GM23338 (cell line): Measurements from ENCODE around the gene MYH15. TPM values are rescaled to one million over a fixed set of nuclear protein-coding genes. Genes with fewer than 3 reads are reported as not detected.

Experiments used
- ATAC-seq: fragments of 200-7000 bp; cut with Tn5 transposase; 3 replicates; pipeline ENCODE4 v1.9.1; 2020
- DNase-seq: peaks from one replicate; pipeline ENCODE4 v3.0.0-alpha.2; 2015; ENCODE audit warnings: low spot score
- H2AFZ ChIP-seq: fragments of 200-600 bp; sonication (generic); 2 replicates; pipeline ENCODE4 v1.8.0; 2016; ENCODE audit warnings: antibody characterized with exemption, mild to moderate bottlenecking, moderate library complexity
- H3F3A ChIP-seq: fragments of 200-600 bp; sonication (generic); replicated peaks from 2 replicates; pipeline ENCODE4 v1.8.0; 2017; ENCODE audit warnings: antibody characterized with exemption, mixed run types, low read depth
- H3K27ac ChIP-seq: fragments of 200-600 bp; sonication (generic); 2 replicates; pipeline ENCODE4 v1.6.1; 2016; ENCODE audit warnings: low read depth
- H3K27me3 ChIP-seq: fragments of 200-600 bp; sonication (generic); 2 replicates; pipeline ENCODE4 v1.8.0; 2016; ENCODE audit warnings: mild to moderate bottlenecking, mixed run types, moderate library complexity; ENCODE audit not compliant: insufficient read depth
- H3K36me3 ChIP-seq: fragments of 200-600 bp; sonication (generic); 2 replicates; pipeline ENCODE4 v1.8.0; 2016; ENCODE audit warnings: mild to moderate bottlenecking; ENCODE audit not compliant: insufficient read depth
- H3K4me1 ChIP-seq: fragments of 200-600 bp; sonication (generic); 2 replicates; pipeline ENCODE4 v1.8.0; 2016; ENCODE audit warnings: mild to moderate bottlenecking, moderate library complexity; ENCODE audit not compliant: insufficient read depth
- H3K4me2 ChIP-seq: fragments of 200-600 bp; sonication (generic); 2 replicates; pipeline ENCODE4 v1.7.1; 2017; ENCODE audit warnings: mixed run types
- H3K4me3 ChIP-seq: fragments of 200-600 bp; sonication (generic); 2 replicates; pipeline ENCODE4 v1.6.1; 2016; ENCODE audit warnings: mixed run types
- H3K79me2 ChIP-seq: fragments of 200-600 bp; sonication (generic); replicated peaks from 2 replicates; pipeline ENCODE4 v1.8.0; 2017; ENCODE audit warnings: mild to moderate bottlenecking; ENCODE audit not compliant: insufficient read depth
- H3K9me2 ChIP-seq: fragments of 200-600 bp; sonication (generic); 2 replicates; pipeline ENCODE4 v1.8.0; 2017; ENCODE audit not compliant: insufficient read depth
- H4K20me1 ChIP-seq: fragments of 200-600 bp; sonication (generic); replicated peaks from 2 replicates; pipeline ENCODE4 v1.8.0; 2017; ENCODE audit warnings: mild to moderate bottlenecking; ENCODE audit not compliant: insufficient read depth
- H3K27ac Mint-ChIP-seq: 2 replicates; pipeline ENCODE4 v1.8.0; 2020; ENCODE audit warnings: inconsistent platforms, mild to moderate bottlenecking, moderate library complexity, mixed read lengths
- H3K27me3 Mint-ChIP-seq: 3 replicates; pipeline ENCODE4 v1.8.0; 2022; ENCODE audit warnings: low read depth, mild to moderate bottlenecking, moderate library complexity, mixed read lengths, inconsistent platforms; ENCODE audit not compliant: insufficient read depth, poor library complexity
- H3K36me3 Mint-ChIP-seq: 3 replicates; pipeline ENCODE4 v1.8.0; 2021; ENCODE audit warnings: low read depth, mild to moderate bottlenecking, inconsistent platforms, moderate library complexity, mixed read lengths
- H3K4me1 Mint-ChIP-seq: 3 replicates; pipeline ENCODE4 v1.8.0; 2020; ENCODE audit warnings: mild to moderate bottlenecking, inconsistent platforms, mixed read lengths
- H3K4me3 Mint-ChIP-seq: 3 replicates; pipeline ENCODE4 v1.8.0; 2021; ENCODE audit warnings: moderate library complexity, mild to moderate bottlenecking, inconsistent platforms, mixed read lengths
- H3K9me3 Mint-ChIP-seq: 3 replicates; pipeline ENCODE4 v1.8.0; 2020; ENCODE audit warnings: moderate library complexity, mild to moderate bottlenecking, inconsistent platforms, mixed read lengths
- CREB1 ChIP-seq: fragments of 250-450 bp; sonication (Bioruptor Pico); IDR thresholded peaks from 2 replicates; pipeline ENCODE4 v1.5.0; 2020; ENCODE audit warnings: low read depth, mild to moderate bottlenecking, moderate library complexity
- CTCF ChIP-seq, 2 experiments: fragments of 200-600 bp in 1 of 2; sonication (generic) in 1 of 2; conservative IDR thresholded peaks; 2 replicates each; pipeline versions ENCODE4 v1.5.1 to v1.6.1; 2016 to 2017; ENCODE audit warnings: antibody characterized with exemption in 2 of 2, low read depth in 2 of 2, mild to moderate bottlenecking in 2 of 2, moderate library complexity in 1 of 2
- EZH2 ChIP-seq: fragments of 200-600 bp; sonication (generic); IDR thresholded peaks from one replicate; pipeline ENCODE4 v1.8.0; 2017; ENCODE audit warnings: antibody characterized with exemption, mild to moderate bottlenecking, low read depth; ENCODE audit not compliant: unreplicated experiment
- EZH2phosphoT487 ChIP-seq: fragments of 200-600 bp; sonication (generic); IDR thresholded peaks from one replicate; pipeline ENCODE4 v1.8.1; 2018; ENCODE audit warnings: antibody characterized with exemption; ENCODE audit not compliant: unreplicated experiment
- JUNB ChIP-seq: IDR thresholded peaks from one replicate; pipeline ENCODE4 v1.6.1; 2016; ENCODE audit warnings: antibody characterized with exemption; ENCODE audit not compliant: unreplicated experiment
- POLR2AphosphoS5 ChIP-seq: IDR thresholded peaks from 2 replicates; pipeline ENCODE4 v1.6.1; 2016; ENCODE audit warnings: antibody characterized with exemption, low read depth
- REST ChIP-seq: IDR thresholded peaks from one replicate; pipeline ENCODE4 v1.6.1; 2018; ENCODE audit warnings: antibody characterized with exemption; ENCODE audit not compliant: unreplicated experiment
- ZNF114 ChIP-seq: fragments of 250-450 bp; sonication (Bioruptor Pico); IDR thresholded peaks from 2 replicates; pipeline ENCODE4 v1.5.0; 2020; ENCODE audit warnings: mild to moderate bottlenecking, moderate library complexity
- ZNF331 ChIP-seq: fragments of 250-450 bp; sonication (Bioruptor Pico); IDR thresholded peaks from 2 replicates; pipeline ENCODE4 v1.5.0; 2020; ENCODE audit warnings: low read depth, mild to moderate bottlenecking, moderate library complexity
- polyA plus RNA-seq: library from polyadenylated mRNA; unstranded; fragments of >200 nt; fragmentation: Nextera tagmentation; extraction: Ambion mirVana; gene quantifications from 2 replicates; pipeline ENCODE4 v1.2.1, GENCODE V29; 2016
- total RNA-seq: library from RNA; depleted of rRNA; stranded (reverse); fragments of >200 nt; shearing (Covaris generic); gene quantifications from 2 replicates; pipeline ENCODE4 v1.2.3, GENCODE V29; 2014
- TF ChIP-seq, protein P1 (sequence below): fragments of 250-450 bp; sonication (Bioruptor Pico); IDR thresholded peaks from 2 replicates; pipeline ENCODE4 v1.5.0; 2020; ENCODE audit warnings: mild to moderate bottlenecking, moderate library complexity

The MYH15 gene
- total and polyA plus RNA-seq, 2 experiments from 2014 or later: 0.07 TPM; not detected in 1

DNA sequence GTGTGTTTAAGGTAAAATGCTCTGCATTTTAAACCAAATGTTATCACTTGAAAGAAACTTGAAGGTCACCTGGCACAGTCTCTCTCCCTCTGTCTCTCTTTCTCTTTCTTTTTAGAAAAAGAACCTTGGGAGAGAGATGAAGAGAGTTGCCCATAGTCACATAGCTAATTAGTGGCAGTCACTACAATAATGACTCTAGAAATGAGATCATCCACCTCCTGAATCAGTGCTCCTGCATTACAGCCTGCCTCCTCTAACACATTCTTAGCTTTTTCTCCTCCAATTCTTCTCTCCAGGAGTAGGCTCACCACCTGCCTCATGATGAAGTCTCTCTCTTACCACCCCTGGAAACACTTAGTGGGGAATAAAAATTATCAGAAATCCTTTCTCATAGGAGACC, 2.5 kb downstream of the MYH15 start:
- Histone ChIP-seq H3K9me2 (no peaks in the 10 kb centered on the region), H3K4me1 (peaks cover 12% of the 10 kb centered on the region), H3K27me3 (no peaks in the 10 kb centered on the region), H3K4me2 (0 out of 2 replicates have a peak overlapping the region, but pooled peaks have one; percentile 8), H4K20me1 (no peaks in the 10 kb centered on the region), H3F3A (no peaks in the 10 kb centered on the region), H3K27ac (no peak overlapping the region), H2AFZ (peak overlapping the region; percentile 44), H3K36me3 (no peaks in the 10 kb centered on the region), H3K79me2 (no peaks in the 10 kb centered on the region), H3K4me3 (no peak overlapping the region)
- no peak for DNase-seq
- ATAC-seq: no peak
- H3K27ac Mint-ChIP-seq: no peak overlapping the region
- H3K27me3 Mint-ChIP-seq: no peaks in the 10 kb centered on the region
- no peak for TF ChIP-seq EZH2phosphoT487
- H3K4me3 Mint-ChIP-seq: no peak overlapping the region
- no peaks in the 10 kb centered on the region for H3K9me3 Mint-ChIP-seq
- peaks cover 7% of the 10 kb centered on the region for H3K4me1 Mint-ChIP-seq
- H3K36me3 Mint-ChIP-seq: no peaks in the 10 kb centered on the region

- no peak overlapping the region for H3K4me2 ChIP-seq
- no peak overlapping the region for H3K4me3 ChIP-seq
- TF ChIP-seq CREB1 (CRISPR knock-in tag) (no peak), ZNF331 (CRISPR knock-in tag) (no peak), JUNB (no peak), CTCF (conservative IDR thresholded peaks at IDR 0.05; ENCODE audit: low read depth in 2 of 2) (peak; percentile 32 to 66), POLR2AphosphoS5 (no peak), EZH2 (no peak), ZNF114 (CRISPR knock-in tag) (no peak), REST (no peak)
- TF ChIP-seq, protein P1, sequence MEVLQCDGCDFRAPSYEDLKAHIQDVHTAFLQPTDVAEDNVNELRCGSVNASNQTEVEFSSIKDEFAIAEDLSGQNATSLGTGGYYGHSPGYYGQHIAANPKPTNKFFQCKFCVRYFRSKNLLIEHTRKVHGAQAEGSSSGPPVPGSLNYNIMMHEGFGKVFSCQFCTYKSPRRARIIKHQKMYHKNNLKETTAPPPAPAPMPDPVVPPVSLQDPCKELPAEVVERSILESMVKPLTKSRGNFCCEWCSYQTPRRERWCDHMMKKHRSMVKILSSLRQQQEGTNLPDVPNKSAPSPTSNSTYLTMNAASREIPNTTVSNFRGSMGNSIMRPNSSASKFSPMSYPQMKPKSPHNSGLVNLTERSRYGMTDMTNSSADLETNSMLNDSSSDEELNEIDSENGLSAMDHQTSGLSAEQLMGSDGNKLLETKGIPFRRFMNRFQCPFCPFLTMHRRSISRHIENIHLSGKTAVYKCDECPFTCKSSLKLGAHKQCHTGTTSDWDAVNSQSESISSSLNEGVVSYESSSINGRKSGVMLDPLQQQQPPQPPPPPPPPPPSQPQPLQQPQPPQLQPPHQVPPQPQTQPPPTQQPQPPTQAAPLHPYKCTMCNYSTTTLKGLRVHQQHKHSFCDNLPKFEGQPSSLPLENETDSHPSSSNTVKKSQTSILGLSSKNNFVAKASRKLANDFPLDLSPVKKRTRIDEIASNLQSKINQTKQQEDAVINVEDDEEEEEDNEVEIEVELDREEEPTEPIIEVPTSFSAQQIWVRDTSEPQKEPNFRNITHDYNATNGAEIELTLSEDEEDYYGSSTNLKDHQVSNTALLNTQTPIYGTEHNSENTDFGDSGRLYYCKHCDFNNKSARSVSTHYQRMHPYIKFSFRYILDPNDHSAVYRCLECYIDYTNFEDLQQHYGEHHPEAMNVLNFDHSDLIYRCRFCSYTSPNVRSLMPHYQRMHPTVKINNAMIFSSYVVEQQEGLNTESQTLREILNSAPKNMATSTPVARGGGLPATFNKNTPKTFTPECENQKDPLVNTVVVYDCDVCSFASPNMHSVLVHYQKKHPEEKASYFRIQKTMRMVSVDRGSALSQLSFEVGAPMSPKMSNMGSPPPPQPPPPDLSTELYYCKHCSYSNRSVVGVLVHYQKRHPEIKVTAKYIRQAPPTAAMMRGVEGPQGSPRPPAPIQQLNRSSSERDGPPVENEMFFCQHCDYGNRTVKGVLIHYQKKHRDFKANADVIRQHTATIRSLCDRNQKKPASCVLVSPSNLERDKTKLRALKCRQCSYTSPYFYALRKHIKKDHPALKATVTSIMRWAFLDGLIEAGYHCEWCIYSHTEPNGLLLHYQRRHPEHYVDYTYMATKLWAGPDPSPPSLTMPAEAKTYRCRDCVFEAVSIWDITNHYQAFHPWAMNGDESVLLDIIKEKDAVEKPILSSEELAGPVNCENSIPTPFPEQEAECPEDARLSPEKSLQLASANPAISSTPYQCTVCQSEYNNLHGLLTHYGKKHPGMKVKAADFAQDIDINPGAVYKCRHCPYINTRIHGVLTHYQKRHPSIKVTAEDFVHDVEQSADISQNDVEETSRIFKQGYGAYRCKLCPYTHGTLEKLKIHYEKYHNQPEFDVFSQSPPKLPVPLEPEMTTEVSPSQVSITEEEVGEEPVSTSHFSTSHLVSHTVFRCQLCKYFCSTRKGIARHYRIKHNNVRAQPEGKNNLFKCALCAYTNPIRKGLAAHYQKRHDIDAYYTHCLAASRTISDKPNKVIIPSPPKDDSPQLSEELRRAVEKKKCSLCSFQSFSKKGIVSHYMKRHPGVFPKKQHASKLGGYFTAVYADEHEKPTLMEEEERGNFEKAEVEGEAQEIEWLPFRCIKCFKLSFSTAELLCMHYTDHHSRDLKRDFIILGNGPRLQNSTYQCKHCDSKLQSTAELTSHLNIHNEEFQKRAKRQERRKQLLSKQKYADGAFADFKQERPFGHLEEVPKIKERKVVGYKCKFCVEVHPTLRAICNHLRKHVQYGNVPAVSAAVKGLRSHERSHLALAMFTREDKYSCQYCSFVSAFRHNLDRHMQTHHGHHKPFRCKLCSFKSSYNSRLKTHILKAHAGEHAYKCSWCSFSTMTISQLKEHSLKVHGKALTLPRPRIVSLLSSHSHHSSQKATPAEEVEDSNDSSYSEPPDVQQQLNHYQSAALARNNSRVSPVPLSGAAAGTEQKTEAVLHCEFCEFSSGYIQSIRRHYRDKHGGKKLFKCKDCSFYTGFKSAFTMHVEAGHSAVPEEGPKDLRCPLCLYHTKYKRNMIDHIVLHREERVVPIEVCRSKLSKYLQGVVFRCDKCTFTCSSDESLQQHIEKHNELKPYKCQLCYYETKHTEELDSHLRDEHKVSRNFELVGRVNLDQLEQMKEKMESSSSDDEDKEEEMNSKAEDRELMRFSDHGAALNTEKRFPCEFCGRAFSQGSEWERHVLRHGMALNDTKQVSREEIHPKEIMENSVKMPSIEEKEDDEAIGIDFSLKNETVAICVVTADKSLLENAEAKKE (CRISPR knock-in tag): no peak
- H3K27ac Mint-ChIP-seq: no peak overlapping the region
- no peaks in the 10 kb centered on the region for H4K20me1 ChIP-seq
- H3K36me3 ChIP-seq: no peaks in the 10 kb centered on the region
- no peaks in the 10 kb centered on the region for H3K79me2 ChIP-seq
- no peak overlapping the region for H3K27ac ChIP-seq
- H2AFZ ChIP-seq: no peak overlapping the region
- H3K9me2 ChIP-seq: no peaks in the 10 kb centered on the region
- H3K4me1 Mint-ChIP-seq: peaks cover 7% of the 10 kb centered on the region
- peaks cover 12% of the 10 kb centered on the region for H3K4me1 ChIP-seq
- H3K4me3 Mint-ChIP-seq: no peak overlapping the region
- no peaks in the 10 kb centered on the region for H3K27me3 ChIP-seq
- DNase-seq: peak; percentile 21
- H3K36me3 Mint-ChIP-seq: no peaks in the 10 kb centered on the region
- H3K9me3 Mint-ChIP-seq: no peaks in the 10 kb centered on the region
- no peaks in the 10 kb centered on the region for H3F3A ChIP-seq
- H3K27me3 Mint-ChIP-seq: no peaks in the 10 kb centered on the region
- peak; percentile 53; the same call in 2 of the 3 replicates for ATAC-seq
These were observed 4.6 kb downstream of the MYH15 start for GRCh38 chr3:108505811-108506210.
